GM18499 (cell line): ENCODE data around the gene PILRB.

Experiments
- ATAC-seq: cut with Tn5 transposase; IDR thresholded peaks from one replicate; pipeline ENCODE4 v1.9.1; 2021; ENCODE audit warnings: moderate number of reproducible peaks; ENCODE audit not compliant: insufficient read depth, unreplicated experiment

The PILRB gene

DNA sequence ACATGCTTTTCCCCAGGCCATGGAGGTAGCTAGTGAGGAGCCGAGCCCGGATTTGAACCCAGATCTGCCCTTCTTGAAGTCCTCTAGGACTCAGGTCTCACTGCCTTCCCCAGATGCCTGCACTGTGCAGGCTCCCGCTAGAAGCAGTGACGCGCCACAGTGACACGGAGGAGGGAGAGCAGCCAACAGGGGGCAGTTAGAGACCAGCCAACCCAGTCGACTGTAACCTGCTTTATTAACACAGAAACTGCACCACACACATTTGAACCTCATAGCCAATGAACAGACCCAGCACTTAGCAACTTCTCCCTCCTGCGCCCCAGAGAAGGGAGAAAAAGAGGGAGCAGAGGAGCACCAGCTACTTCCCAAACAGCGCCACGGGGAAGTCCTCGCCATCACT, 42.7 kb downstream of the PILRB start:
- ATAC-seq: no peak

DNA sequence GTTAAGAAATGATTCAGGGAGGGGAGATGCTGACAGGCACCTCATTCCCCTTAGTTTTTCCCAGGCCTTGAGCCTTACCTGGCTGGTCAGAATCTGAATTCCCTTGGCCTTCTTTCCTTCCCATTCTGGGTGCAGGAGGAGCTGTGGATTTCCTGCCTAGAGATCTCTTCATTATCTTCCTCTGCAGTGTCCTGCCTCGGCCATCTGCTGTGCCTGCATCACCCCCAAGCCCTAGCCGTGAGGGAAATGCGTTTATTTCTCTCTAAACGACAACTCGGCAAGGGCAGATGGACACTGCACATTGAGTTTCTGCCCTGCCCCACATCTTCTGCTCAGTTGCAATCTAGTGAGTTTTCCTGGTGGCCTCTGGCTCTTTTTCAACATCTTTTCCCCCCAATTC, 43.9 kb downstream of the PILRB start:
- ATAC-seq: no peak

- ATAC-seq: no peak
Measured at GRCh38 chr7:100402241-100402640, 44.3 kb downstream of the PILRB start.

DNA sequence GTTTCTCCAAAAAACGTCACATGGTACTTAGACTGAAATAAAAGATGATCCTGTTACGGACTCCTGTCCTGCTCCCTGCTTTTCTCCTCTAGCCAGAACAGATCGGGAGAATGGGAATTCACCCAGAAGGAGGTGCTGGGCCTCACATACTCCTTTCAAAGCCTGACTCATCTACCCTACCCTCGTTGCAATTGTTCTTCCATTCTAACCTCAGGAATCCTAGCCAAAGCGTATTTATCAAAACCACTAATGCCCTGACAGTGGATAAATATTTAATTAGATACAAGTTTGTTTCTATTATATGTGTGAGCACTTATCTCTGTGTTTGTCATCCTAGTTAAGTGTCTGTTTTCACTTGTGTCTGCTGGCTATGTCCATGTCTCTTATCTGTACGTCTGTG, 48.9 kb downstream of the PILRB start:
- ATAC-seq: no peak

- ATAC-seq: no peak
Measured at GRCh38 chr7:100407285-100408180, 49.6 kb downstream of the PILRB start.

- ATAC-seq: no peak
Measured at GRCh38 chr7:100411101-100411500, 53.2 kb downstream of the PILRB start.

DNA sequence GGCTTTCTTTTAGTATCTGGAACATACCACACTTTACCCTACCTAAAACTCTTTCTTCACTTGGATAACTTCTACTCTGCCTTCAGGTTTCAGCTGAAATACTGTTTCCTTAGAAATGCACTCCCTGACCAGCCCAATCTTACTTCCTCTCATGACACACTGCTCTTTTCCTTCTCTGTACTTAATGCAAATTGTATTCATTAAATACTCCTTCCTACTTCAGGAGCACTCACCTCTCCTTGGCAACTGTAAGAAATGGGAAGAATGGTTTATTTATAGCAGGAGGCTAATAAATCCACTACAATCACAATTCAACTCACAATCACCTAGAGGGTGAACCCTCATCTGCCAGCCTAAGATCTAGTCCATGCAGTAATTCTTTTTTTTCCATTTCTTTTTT, 55.4 kb downstream of the PILRB start:
- ATAC-seq: no peak

- no peak for ATAC-seq
Measured at GRCh38 chr7:100413889-100414288, 56.0 kb downstream of the PILRB start.

- ATAC-seq: no peak
Measured at GRCh38 chr7:100415448-100415847, 57.5 kb downstream of the PILRB start.
